ENCODE data around the gene SLC40A1.
"Not testable (repeated sequence)": the region's sequence is repeated elsewhere in the genome, so short reads cannot be mapped to it uniquely, and the experiment has no call there.

The SLC40A1 gene, protein sequence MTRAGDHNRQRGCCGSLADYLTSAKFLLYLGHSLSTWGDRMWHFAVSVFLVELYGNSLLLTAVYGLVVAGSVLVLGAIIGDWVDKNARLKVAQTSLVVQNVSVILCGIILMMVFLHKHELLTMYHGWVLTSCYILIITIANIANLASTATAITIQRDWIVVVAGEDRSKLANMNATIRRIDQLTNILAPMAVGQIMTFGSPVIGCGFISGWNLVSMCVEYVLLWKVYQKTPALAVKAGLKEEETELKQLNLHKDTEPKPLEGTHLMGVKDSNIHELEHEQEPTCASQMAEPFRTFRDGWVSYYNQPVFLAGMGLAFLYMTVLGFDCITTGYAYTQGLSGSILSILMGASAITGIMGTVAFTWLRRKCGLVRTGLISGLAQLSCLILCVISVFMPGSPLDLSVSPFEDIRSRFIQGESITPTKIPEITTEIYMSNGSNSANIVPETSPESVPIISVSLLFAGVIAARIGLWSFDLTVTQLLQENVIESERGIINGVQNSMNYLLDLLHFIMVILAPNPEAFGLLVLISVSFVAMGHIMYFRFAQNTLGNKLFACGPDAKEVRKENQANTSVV
- total RNA-seq, result 6.6 to 69.2 (median 25.9) reads per million in 17 experiments

GRCh38 chr2:189580658-189581353 is at the start of gene SLC40A1:
Gene SLC40A1 (minus strand): TSS chr2:189580786. CDS start chr2:189580460, 326 bp downstream.
- DNase-seq, result peak; percentile 66 to 89 (median 76)

DNA sequence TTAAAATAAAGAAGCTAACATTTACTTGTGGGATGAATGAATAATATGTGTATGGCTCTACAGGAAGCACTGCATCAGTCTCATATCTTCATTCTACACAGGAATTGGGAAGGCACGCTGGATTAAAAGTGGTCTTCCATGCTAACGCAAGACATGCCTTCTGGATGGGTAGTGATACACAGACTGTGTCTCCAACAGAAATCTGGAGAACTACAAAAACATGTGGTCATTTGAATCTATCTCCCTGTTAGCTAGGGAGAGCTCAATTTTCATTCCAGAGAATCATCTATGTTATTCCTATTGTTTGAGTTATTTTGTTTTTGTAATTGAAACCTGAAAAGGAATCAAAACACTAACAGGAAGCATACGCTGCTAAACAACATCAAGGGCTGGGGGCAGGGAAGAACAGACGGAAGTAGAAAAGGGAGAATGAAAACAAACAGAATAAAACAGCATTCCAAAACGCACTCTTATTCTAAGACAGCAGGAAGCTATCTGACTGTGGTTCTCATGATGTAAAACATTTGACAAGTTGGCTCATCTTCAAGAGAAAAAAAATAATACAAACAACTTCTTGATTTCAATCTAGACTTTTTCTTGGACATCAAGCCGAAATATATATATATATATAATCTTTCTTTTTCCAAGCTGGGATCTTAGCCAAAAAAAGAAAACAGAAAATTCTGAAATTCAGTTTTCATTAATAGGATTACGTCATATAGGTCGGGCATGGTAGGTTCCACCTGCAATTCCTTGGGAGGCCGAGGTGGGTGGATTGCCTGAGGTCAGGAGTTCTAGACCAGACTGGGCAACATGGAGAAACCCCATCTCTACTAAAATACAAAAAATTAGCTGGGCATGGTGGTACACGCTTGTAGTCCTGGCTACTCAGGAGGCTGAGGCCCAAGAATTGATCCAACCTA is 49.2 kb upstream of the SLC40A1 start:
- DNase-seq, result no peak

- no peak for DNase-seq
Observed at GRCh38 chr2:189628817-189629530, 48.4 kb upstream of the SLC40A1 start.

- DNase-seq, result no peak
Observed at GRCh38 chr2:189627789-189628188, 47.2 kb upstream of the SLC40A1 start.

DNA sequence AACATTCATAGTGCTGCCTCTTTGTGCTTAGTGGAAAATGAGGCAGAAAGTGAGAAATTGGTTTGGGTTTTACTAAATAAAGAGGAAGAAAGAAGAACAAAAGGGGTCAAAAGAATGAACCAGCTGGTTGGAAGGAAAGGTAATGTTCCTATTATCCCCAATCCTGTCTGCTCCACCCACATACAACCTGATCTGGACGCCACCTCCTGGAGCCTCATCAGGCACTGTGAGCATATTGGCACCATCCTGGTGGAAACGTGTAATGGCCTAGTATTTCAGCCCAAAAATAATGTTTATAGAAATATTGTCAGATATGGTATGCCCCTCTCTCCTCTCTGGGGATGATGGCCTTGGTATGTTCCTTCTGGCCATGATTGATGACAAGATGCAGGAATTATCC is 45.0 kb upstream of the SLC40A1 start:
- DNase-seq, result no peak

- no peak for DNase-seq
Observed at GRCh38 chr2:189624648-189625355, 44.2 kb upstream of the SLC40A1 start.

- DNase-seq, result no peak
Observed at GRCh38 chr2:189623049-189623448, 42.5 kb upstream of the SLC40A1 start.

GRCh38 chr2:189621781-189622180 is 41.2 kb upstream of the SLC40A1 start:
- no peak for DNase-seq

DNA sequence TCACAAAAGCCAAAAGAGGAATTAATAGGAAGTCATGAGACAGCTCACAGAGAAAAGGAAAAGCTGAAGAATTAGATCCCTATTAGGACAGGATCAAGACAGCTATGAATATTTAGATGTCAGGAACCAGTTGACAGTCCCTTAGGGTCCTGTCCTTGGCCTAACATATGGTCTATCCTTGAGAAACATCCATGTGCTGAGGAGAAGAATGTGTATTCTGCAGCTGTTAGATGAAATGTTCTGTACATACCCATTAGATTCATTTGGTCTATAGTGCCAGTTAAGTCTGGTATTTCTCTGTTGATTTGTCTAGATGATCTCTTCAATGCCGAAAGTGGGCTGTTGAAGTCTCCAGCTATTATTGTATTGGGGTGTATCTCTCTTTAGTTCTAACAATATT is 37.6 kb upstream of the SLC40A1 start:
- DNase-seq, result peak in 1 of 4 experiments; percentile 10

GRCh38 chr2:189614585-189614984 is 34.0 kb upstream of the SLC40A1 start:
- no peak for DNase-seq

GRCh38 chr2:189613650-189614420 is 33.2 kb upstream of the SLC40A1 start:
- DNase-seq, result peak in 3 of 4 experiments; percentile 23 to 28 (median 27)

DNA sequence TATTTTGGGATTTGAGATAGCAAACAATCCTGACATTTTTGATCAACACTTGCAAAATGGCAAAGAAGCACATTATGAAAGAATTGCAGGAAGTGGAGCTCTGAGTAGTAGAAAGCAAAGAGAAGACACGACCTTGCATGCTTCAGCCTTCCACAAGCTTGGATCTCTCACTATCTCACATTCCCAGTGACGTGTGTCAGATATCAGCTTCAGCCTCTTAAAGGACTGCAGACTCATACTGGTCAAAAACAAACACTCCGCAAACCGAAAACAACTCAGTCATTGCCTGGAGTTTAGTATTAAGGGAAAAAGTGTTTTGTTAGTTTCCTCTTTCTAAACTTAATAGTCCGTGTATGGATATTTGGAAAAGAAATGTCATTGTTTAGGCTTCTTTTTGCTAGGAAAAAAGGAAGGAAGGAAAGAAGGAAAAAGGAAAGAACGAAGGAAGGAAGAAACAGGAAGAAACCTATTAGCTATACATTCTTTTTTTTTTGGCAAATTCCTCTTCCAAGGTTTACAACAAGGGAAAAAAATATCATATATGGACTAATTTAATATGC is 32.6 kb upstream of the SLC40A1 start:
- DNase-seq, result peak; percentile 14 to 45 (median 24)

- DNase-seq, result no peak
Observed at GRCh38 chr2:189610700-189611099, 30.1 kb upstream of the SLC40A1 start.

DNA sequence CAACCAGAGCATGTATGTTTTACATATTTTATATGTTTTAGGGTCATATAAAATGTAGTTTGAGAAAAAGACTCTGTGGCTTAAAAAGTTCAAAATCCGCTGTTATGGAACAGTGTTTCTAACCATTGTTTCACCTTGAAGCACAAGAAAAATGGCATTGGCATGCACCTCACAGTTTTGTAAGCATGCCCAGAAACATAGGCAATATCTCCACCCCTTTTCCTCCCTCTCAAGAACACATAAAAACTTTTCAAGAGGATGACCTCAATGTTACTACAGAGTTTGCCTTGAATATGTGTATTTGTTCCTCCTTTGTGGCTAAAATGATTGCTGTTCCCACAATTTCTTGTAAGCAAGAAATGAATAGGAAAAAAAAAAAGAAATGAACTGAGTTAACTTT is 29.3 kb upstream of the SLC40A1 start:
- peak in 1 of 4 experiments; percentile 30 for DNase-seq

GRCh38 chr2:189609423-189609816 is 28.8 kb upstream of the SLC40A1 start:
- peak in 1 of 4 experiments; percentile 9 for DNase-seq

- DNase-seq, result no peak
Observed at GRCh38 chr2:189608795-189609422, 28.3 kb upstream of the SLC40A1 start.

DNA sequence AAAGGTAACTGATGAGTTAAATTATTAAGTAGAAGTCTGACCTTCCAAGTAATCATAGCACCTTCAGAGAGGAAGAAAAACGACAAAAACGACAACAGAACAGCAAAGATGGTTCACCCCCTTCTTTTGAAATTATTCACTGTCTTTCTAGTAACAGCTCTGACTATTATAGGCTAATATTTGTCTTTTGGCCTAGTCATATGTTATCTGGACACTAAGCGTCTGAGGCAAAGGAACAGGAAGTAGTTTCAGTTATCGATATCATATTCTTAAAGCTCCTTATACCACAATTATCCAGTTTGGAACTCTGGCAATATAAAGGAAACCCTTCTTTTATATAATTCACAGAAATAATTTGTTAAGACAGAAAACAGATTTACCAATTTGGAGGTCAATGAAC is 27.6 kb upstream of the SLC40A1 start:
- DNase-seq, result no peak

GRCh38 chr2:189602233-189602632 is 21.6 kb upstream of the SLC40A1 start:
- no peak for DNase-seq

DNA sequence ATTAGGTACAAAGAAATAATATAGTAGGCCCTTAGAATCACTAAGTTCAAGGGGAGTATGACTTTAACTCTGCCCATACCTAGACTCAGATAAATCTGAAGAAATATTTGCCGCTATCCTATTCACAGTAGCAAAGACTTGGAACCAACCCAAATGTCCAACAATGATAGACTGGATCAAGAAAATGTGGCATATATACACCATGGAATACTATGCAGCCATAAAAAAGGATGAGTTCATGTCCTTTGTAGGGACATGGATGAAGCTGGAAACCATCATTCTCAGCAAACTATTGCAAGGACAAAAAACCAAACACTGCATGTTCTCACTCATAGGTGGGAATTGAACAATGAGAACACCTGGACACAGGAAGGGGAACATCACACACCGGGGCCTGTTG is 21.1 kb upstream of the SLC40A1 start:
- DNase-seq, result not testable (repeated sequence)

All from suppressor macrophage (primary cell).